Neuronal stem cell (in vitro differentiated cells): ENCODE measurements around the gene IER5.

Experiments used
- DNase-seq: peaks from one replicate; pipeline ENCODE4 v3.0.0-alpha.2; 2013; ENCODE audit warnings: low spot score
- H2AFZ ChIP-seq: one replicate; pipeline ENCODE4 v1.6.1; 2013; ENCODE audit warnings: mild to moderate bottlenecking, low read length, inconsistent platforms
- H2AK5ac ChIP-seq: 2 replicates; pipeline ENCODE4 v1.6.1; 2013; ENCODE audit warnings: low read depth, mild to moderate bottlenecking, inconsistent platforms, low read length, moderate library complexity, mixed read lengths
- H2BK120ac ChIP-seq: 2 replicates; pipeline ENCODE4 v1.6.1; 2013; ENCODE audit warnings: low read depth, mild to moderate bottlenecking, inconsistent platforms, low read length, moderate library complexity, mixed read lengths
- H2BK12ac ChIP-seq: one replicate; pipeline ENCODE4 v1.6.1; 2013; ENCODE audit warnings: low read length, inconsistent platforms
- H2BK15ac ChIP-seq: 2 replicates; pipeline ENCODE4 v1.6.1; 2013; ENCODE audit warnings: mild to moderate bottlenecking, low read length, inconsistent platforms, mixed read lengths
- H2BK5ac ChIP-seq: one replicate; pipeline ENCODE4 v1.6.1; 2013; ENCODE audit warnings: inconsistent platforms, mild to moderate bottlenecking, low read length, moderate library complexity
- H3K14ac ChIP-seq: one replicate; pipeline ENCODE4 v1.6.1; 2013; ENCODE audit warnings: low read length, inconsistent platforms
- H3K18ac ChIP-seq: 2 replicates; pipeline ENCODE4 v1.6.1; 2013; ENCODE audit warnings: low read length, inconsistent platforms
- H3K23ac ChIP-seq: 2 replicates; pipeline ENCODE4 v1.6.1; 2013; ENCODE audit warnings: low read depth, mild to moderate bottlenecking, mixed read lengths, low read length, inconsistent platforms; ENCODE audit not compliant: poor library complexity
- H3K27ac ChIP-seq: replicated peaks from 3 replicates; pipeline ENCODE4 v1.5.1; 2013; ENCODE audit warnings: low read length, inconsistent platforms
- H3K27me3 ChIP-seq, 3 experiments: 2 replicates each; pipeline ENCODE4 v1.6.1; 2013; ENCODE audit warnings: low read length in 3 of 3, mild to moderate bottlenecking in 2 of 3, inconsistent platforms in 1 of 3, low read depth in 1 of 3, mixed read lengths in 1 of 3, moderate library complexity in 1 of 3; ENCODE audit not compliant: control insufficient read depth in 3 of 3, insufficient read depth in 3 of 3
- H3K36me3 ChIP-seq, 2 donors: replicated peaks in 1 of 2; 2 replicates each; pipeline ENCODE4 v1.6.1; 2013; ENCODE audit warnings: low read length in 2 of 2; ENCODE audit not compliant: control insufficient read depth in 2 of 2, insufficient read depth in 2 of 2
- H3K4ac ChIP-seq: 2 replicates; pipeline ENCODE4 v1.6.1; 2013; ENCODE audit warnings: inconsistent platforms, mild to moderate bottlenecking, low read length, moderate library complexity
- H3K4me1 ChIP-seq, 2 donors: 1 replicate in 1 of 2; 2 replicates in 1 of 2; pipeline ENCODE4 v1.6.1; 2013; ENCODE audit warnings: low read length in 2 of 2, low read depth in 1 of 2; ENCODE audit not compliant: control insufficient read depth in 2 of 2, insufficient read depth in 1 of 2
- H3K4me2 ChIP-seq: one replicate; pipeline ENCODE4 v1.6.1; 2013; ENCODE audit warnings: mild to moderate bottlenecking, low read length, inconsistent platforms; ENCODE audit not compliant: insufficient read depth, poor library complexity, severe bottlenecking
- H3K4me3 ChIP-seq, 2 donors: 2 replicates each; pipeline ENCODE4 v1.5.1; 2013; ENCODE audit warnings: low read length in 2 of 2, mild to moderate bottlenecking in 2 of 2, inconsistent platforms in 1 of 2, moderate library complexity in 1 of 2
- H3K79me1 ChIP-seq: one replicate; pipeline ENCODE4 v1.6.1; 2013; ENCODE audit warnings: low read depth, mild to moderate bottlenecking, inconsistent platforms, low read length, moderate library complexity
- H3K9ac ChIP-seq: one replicate; pipeline ENCODE4 v1.6.1; 2013; ENCODE audit warnings: mild to moderate bottlenecking, low read depth, low read length, inconsistent platforms; ENCODE audit not compliant: poor library complexity
- H3K9me3 ChIP-seq, 2 donors: replicated peaks in 1 of 2; 2 replicates each; pipeline versions ENCODE3 to v1.6.1; 2013; ENCODE audit warnings: low read length in 2 of 2, mild to moderate bottlenecking in 2 of 2, inconsistent platforms in 1 of 2, low read depth in 1 of 2, mixed read lengths in 1 of 2, moderate library complexity in 1 of 2; ENCODE audit not compliant: control insufficient read depth in 2 of 2, insufficient read depth in 1 of 2
- H4K8ac ChIP-seq: one replicate; pipeline ENCODE4 v1.6.1; 2013; ENCODE audit warnings: low read depth, mild to moderate bottlenecking, inconsistent platforms, low read length, moderate library complexity
- H4K91ac ChIP-seq: one replicate; pipeline ENCODE4 v1.6.1; 2013; ENCODE audit warnings: low read length, low read depth, mild to moderate bottlenecking, inconsistent platforms; ENCODE audit not compliant: poor library complexity
- WGBS, 2 donors: extraction: QIAGEN DNeasy Blood & Tissue Kit; methylation state at CpG; one replicate each; pipeline ENCODE4 v1.1.7; 2013; ENCODE audit warnings: missing lambda C conversion rate in 2 of 2, mixed read lengths in 1 of 2; ENCODE audit not compliant: insufficient read length in 2 of 2, insufficient replicate concordance in 1 of 2; ENCODE audit errors: extremely low coverage in 2 of 2; 5-methylcytosine and 5-hydroxymethylcytosine counted together

Gene IER5

DNA sequence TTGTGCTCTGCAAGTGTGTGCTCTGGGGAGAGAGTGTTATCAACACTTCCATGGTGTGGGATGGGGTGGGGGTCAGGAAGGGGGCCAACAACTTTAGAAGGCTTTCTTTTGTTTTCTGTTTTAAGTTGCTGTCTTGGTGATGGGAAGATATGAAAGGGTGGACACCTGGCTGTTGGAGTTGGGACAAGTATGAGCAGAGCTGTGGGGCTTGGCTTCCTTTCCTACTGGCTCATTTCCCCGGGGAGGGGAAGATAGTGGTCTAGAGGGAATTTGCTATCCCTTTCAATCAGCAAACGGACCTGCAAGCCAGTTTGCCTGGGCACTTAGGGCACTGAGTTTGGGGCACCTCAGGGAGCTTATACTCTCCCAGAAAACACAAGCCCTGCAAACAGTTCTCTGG, 19.2 kb downstream of the IER5 start:
- Histone ChIP-seq H3K27me3 (no peaks in the 10 kb centered on the region), H3K14ac (no peak overlapping the region), H3K9ac (no peak overlapping the region), H3K9me3 (no peaks in the 10 kb centered on the region), H3K4me3 (no peak overlapping the region), H4K8ac (no peak overlapping the region), H3K23ac (no peak overlapping the region), H3K27ac (no peak overlapping the region), H2AK5ac (no peak overlapping the region), H4K91ac (no peak overlapping the region), H2BK12ac (no peak overlapping the region), H3K4me2 (no peak overlapping the region), H2AFZ (no peak overlapping the region), H3K18ac (no peak overlapping the region), H3K4ac (no peak overlapping the region), H2BK120ac (no peak overlapping the region), H2BK5ac (no peak overlapping the region), H2BK15ac (no peak overlapping the region), H3K4me1 (peaks cover 21 to 25% of the 10 kb centered on the region in 2 donors), H3K79me1 (no peaks in the 10 kb centered on the region), H3K36me3 (no peaks in the 10 kb centered on the region)
- no CpG with 5 or more reads among the region's 2 CpGs for WGBS, 2 donors
- DNase-seq, result no peak

DNA sequence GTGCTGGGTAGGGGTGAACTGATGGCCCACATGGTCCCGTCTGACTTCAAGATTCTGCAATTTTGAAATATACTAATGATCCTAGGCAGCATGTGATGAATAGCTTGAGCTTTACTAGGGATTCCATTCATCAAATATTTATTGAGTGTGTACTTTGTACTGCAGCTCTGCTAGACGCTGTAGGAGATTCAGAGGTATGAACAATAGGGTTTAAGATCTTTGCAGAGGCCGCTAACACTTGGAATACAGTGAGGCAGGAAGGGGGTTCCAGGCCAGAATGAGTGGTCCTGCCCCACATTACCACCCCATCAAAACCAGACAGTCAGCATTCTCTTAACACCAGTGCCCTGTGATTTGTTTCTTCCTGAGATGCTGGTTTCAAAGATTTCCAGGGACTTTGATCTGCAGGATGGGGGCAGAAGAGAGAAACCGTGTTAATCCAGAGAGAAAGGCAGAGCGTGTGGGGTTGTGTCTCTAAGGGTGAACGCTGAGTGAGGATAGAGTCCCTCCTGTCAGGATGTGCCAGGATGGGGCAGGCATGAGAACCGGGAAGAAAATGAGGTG, 19.9 kb downstream of the IER5 start:
- Histone ChIP-seq H3K27me3 (no peaks in the 10 kb centered on the region), H2BK12ac (no peak overlapping the region), H2BK120ac (no peak overlapping the region), H3K27ac (no peak overlapping the region), H2BK5ac (no peak overlapping the region), H2AFZ (no peak overlapping the region), H3K14ac (no peak overlapping the region), H3K18ac (peak overlapping the region; percentile 39), H3K36me3 (no peaks in the 10 kb centered on the region), H3K79me1 (no peaks in the 10 kb centered on the region), H3K4me2 (no peak overlapping the region), H3K4me1 (peaks cover 26 to 29% of the 10 kb centered on the region in 2 donors), H3K23ac (no peak overlapping the region), H2BK15ac (no peak overlapping the region), H3K4me3 (no peak overlapping the region), H3K4ac (no peak overlapping the region), H3K9ac (no peak overlapping the region), H4K8ac (no peak overlapping the region), H3K9me3 (no peaks in the 10 kb centered on the region), H4K91ac (no peak overlapping the region), H2AK5ac (peak overlapping the region; percentile 13)
- no CpG with 5 or more reads among the region's 7 CpGs for WGBS, 2 donors
- no peak for DNase-seq

DNA sequence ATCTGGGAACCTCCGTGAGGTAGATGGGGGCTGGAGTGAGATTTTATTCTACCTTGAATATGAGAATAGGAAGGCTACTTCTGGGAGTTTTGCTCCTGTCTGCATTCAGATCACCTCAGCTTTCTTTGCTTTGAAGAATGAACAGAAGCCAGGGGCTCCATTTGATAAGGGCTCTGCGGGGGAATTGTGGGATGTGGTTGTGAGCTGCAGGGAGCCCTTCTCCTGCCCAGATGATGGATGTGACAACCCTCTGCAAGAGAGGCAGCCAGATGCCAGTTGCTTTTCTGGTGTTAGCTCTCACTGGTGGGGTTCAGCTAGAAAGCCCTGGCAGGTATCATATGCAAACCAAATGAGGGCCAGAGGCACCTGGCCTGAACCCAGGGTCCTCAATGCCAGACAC, 21.5 kb downstream of the IER5 start:
- no peak for DNase-seq
- peaks cover 0 to 3% (median 0%) of the 10 kb centered on the region in 3 experiments for H3K27me3 ChIP-seq
- H3K9me3 ChIP-seq, result peaks cover 0 to 2% of the 10 kb centered on the region in 2 donors
- no peak overlapping the region for H3K18ac ChIP-seq
- H3K36me3 ChIP-seq, result no peaks in the 10 kb centered on the region
- no peak overlapping the region for H3K4ac ChIP-seq
- peaks cover 26 to 30% of the 10 kb centered on the region in 2 donors for H3K4me1 ChIP-seq
- H3K79me1 ChIP-seq, result no peaks in the 10 kb centered on the region
- no peak overlapping the region for H3K23ac ChIP-seq
- peak overlapping the region; percentile 77 for H2BK12ac ChIP-seq
- H2BK120ac ChIP-seq, result no peak overlapping the region
- H2BK15ac ChIP-seq, result no peak overlapping the region
- H3K9ac ChIP-seq, result no peak overlapping the region
- WGBS, 2 donors, result no CpG with 5 or more reads among the region's 2 CpGs
- no peak overlapping the region for H4K91ac ChIP-seq
- H3K27ac ChIP-seq, result no peak overlapping the region
- H2AK5ac ChIP-seq, result no peak overlapping the region
- no peak overlapping the region for H3K4me2 ChIP-seq
- no peak overlapping the region for H3K14ac ChIP-seq
- H2BK5ac ChIP-seq, result no peak overlapping the region
- H2AFZ ChIP-seq, result no peak overlapping the region
- H4K8ac ChIP-seq, result no peak overlapping the region
- H3K4me3 ChIP-seq, result no peak overlapping the region

DNA sequence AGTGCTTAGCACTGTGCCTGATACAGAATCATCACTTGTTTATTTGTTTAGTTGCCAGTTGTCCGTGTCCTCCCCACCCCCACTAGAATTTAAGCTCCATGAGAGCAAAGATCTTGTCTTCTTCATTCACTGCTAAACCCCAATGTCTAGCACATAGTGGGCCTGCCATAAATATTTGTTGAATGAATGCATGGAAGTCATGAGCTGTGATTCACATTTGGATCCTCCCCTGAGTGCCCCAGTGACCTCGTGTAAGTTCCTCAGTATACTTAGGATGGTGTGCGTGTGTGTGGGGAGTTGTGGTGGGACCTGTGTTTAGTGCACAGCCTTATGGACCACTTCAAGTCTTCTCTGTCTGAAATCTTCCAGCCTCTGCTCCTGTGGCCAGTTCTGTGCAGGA, 23.1 kb downstream of the IER5 start:
- H3K9me3 ChIP-seq, result peaks cover 0 to 2% of the 10 kb centered on the region in 2 donors
- H3K14ac ChIP-seq, result no peak overlapping the region
- H3K27me3 ChIP-seq, result peaks cover 0 to 3% (median 0%) of the 10 kb centered on the region in 3 experiments
- no peak overlapping the region for H3K4me3 ChIP-seq
- H3K79me1 ChIP-seq, result no peaks in the 10 kb centered on the region
- H3K4me2 ChIP-seq, result no peak overlapping the region
- no peak overlapping the region for H2BK15ac ChIP-seq
- no CpG with 5 or more reads among the region's 3 CpGs for WGBS, 2 donors
- no peak overlapping the region for H4K91ac ChIP-seq
- DNase-seq, result no peak
- no peak overlapping the region for H3K27ac ChIP-seq
- no peaks in the 10 kb centered on the region for H3K36me3 ChIP-seq
- no peak overlapping the region for H3K9ac ChIP-seq
- no peak overlapping the region for H2AFZ ChIP-seq
- H2BK5ac ChIP-seq, result no peak overlapping the region
- H3K23ac ChIP-seq, result no peak overlapping the region
- H4K8ac ChIP-seq, result no peak overlapping the region
- no peak overlapping the region for H3K4ac ChIP-seq
- H2BK120ac ChIP-seq, result no peak overlapping the region
- H3K18ac ChIP-seq, result no peak overlapping the region
- H2BK12ac ChIP-seq, result no peak overlapping the region
- no peak overlapping the region for H2AK5ac ChIP-seq
- peaks cover 17 to 23% of the 10 kb centered on the region in 2 donors for H3K4me1 ChIP-seq
